Activated CD8-positive, alpha-beta memory T cell treated with anti-CD3 and anti-CD28 coated beads for 24 hours (primary cell): ENCODE measurements around the gene DSCAML1.

Experiments used
- DNase-seq: peaks from one replicate; pipeline ENCODE4 v3.0.0-alpha.2; 2020

The DSCAML1 gene

GRCh38 chr11:117631336-117632140 is 165.5 kb downstream of the DSCAML1 start:
- DNase-seq, result no peak

GRCh38 chr11:117629891-117630538 is 167.0 kb downstream of the DSCAML1 start:
- DNase-seq, result no peak

- DNase-seq, result no peak
Observed at GRCh38 chr11:117629146-117629545, 167.9 kb downstream of the DSCAML1 start.

GRCh38 chr11:117627259-117627658 is 169.8 kb downstream of the DSCAML1 start:
- no peak for DNase-seq

GRCh38 chr11:117626576-117626975 is 170.4 kb downstream of the DSCAML1 start:
- no peak for DNase-seq

- DNase-seq, result no peak
Observed at GRCh38 chr11:117625237-117625636, 171.8 kb downstream of the DSCAML1 start.

GRCh38 chr11:117623831-117624271 is 173.2 kb downstream of the DSCAML1 start:
- no peak for DNase-seq

- no peak for DNase-seq
Observed at GRCh38 chr11:117621226-117621625, 175.8 kb downstream of the DSCAML1 start.

GRCh38 chr11:117620659-117621058 is 176.4 kb downstream of the DSCAML1 start:
- DNase-seq, result no peak

GRCh38 chr11:117620086-117620485 is 176.9 kb downstream of the DSCAML1 start:
- DNase-seq, result no peak

GRCh38 chr11:117619661-117620060 is 177.4 kb downstream of the DSCAML1 start:
- no peak for DNase-seq

GRCh38 chr11:117618982-117619355 is 178.0 kb downstream of the DSCAML1 start:
- no peak for DNase-seq

- DNase-seq, result no peak
Observed at GRCh38 chr11:117618302-117618981, 178.6 kb downstream of the DSCAML1 start.

- no peak for DNase-seq
Observed at GRCh38 chr11:117616979-117617378, 180.0 kb downstream of the DSCAML1 start.

- no peak for DNase-seq
Observed at GRCh38 chr11:117614728-117615127, 182.3 kb downstream of the DSCAML1 start.

- DNase-seq, result no peak
Observed at GRCh38 chr11:117613521-117613920, 183.5 kb downstream of the DSCAML1 start.

- DNase-seq, result no peak
Observed at GRCh38 chr11:117612177-117612576, 184.8 kb downstream of the DSCAML1 start.

GRCh38 chr11:117610901-117611300 is 186.1 kb downstream of the DSCAML1 start:
- no peak for DNase-seq

GRCh38 chr11:117610045-117610444 is 187.0 kb downstream of the DSCAML1 start:
- no peak for DNase-seq

- no peak for DNase-seq
Observed at GRCh38 chr11:117607449-117607848, 189.6 kb downstream of the DSCAML1 start.

GRCh38 chr11:117606790-117607189 is 190.2 kb downstream of the DSCAML1 start:
- DNase-seq, result no peak

GRCh38 chr11:117606211-117606610 is 190.8 kb downstream of the DSCAML1 start:
- no peak for DNase-seq

GRCh38 chr11:117605331-117605730 is 191.7 kb downstream of the DSCAML1 start:
- no peak for DNase-seq
